Measurements from ENCODE around the gene UBL4B.

Gene UBL4B

GRCh38 chr1:110112143-110112542 is at the start of gene UBL4B:
UBL4B (plus strand) TSS chr1:110112443; CDS start chr1:110112535, 92 bp downstream.
- H3K4me3 ChIP-seq (ENCODE audit: low read length): no peak within 1 kb of the TSS
- H3K27ac ChIP-seq (ENCODE audit: low read length): no peak within 1 kb of the TSS
- peaks cover 13% of the 10 kb centered on the region; the same call in 1 of the 2 replicates for H3K27me3 ChIP-seq (ENCODE audit: insufficient read depth, low read length)
- H3K36me3 ChIP-seq (ENCODE audit: insufficient read depth, low read depth, low read length): no peaks in the 10 kb centered on the region
- H3K9ac ChIP-seq (ENCODE audit: low read depth, low read length): no peak within 1 kb of the TSS
- no peaks in the 10 kb centered on the region for H3K4me1 ChIP-seq (ENCODE audit: insufficient read depth, low read length)
- no peaks in the 10 kb centered on the region for H3K9me3 ChIP-seq (ENCODE audit: insufficient read depth, low read depth, low read length)

GRCh38 chr1:110062612-110063011 is 49.6 kb upstream of the UBL4B start:
- H3K9ac ChIP-seq (ENCODE audit: low read depth, low read length): no peak overlapping the region
- no peak overlapping the region for H3K27ac ChIP-seq (ENCODE audit: low read length)
- no peak overlapping the region for H3K4me3 ChIP-seq (ENCODE audit: low read length)
- H3K27me3 ChIP-seq (ENCODE audit: insufficient read depth, low read length): peaks cover 45% of the 10 kb centered on the region
- H3K36me3 ChIP-seq (ENCODE audit: insufficient read depth, low read depth, low read length): peaks cover 13% of the 10 kb centered on the region
- no peaks in the 10 kb centered on the region for H3K9me3 ChIP-seq (ENCODE audit: insufficient read depth, low read depth, low read length)
- H3K4me1 ChIP-seq (ENCODE audit: insufficient read depth, low read length): no peaks in the 10 kb centered on the region

- Histone ChIP-seq H3K4me1 (ENCODE audit: insufficient read depth, low read length) (no peaks in the 10 kb centered on the region), H3K27me3 (ENCODE audit: insufficient read depth, low read length) (peaks cover 56% of the 10 kb centered on the region), H3K27ac (ENCODE audit: low read length) (no peak overlapping the region), H3K4me3 (ENCODE audit: low read length) (no peak overlapping the region), H3K9ac (ENCODE audit: low read depth, low read length) (no peak overlapping the region), H3K36me3 (ENCODE audit: insufficient read depth, low read depth, low read length) (peaks cover 2% of the 10 kb centered on the region), H3K9me3 (ENCODE audit: insufficient read depth, low read depth, low read length) (no peaks in the 10 kb centered on the region; the same call in 1 of the 2 replicates)
Observed at GRCh38 chr1:110063781-110064180, 48.5 kb upstream of the UBL4B start.

- H3K4me3 ChIP-seq (ENCODE audit: low read length): no peak overlapping the region
- peaks cover 66% of the 10 kb centered on the region for H3K27me3 ChIP-seq (ENCODE audit: insufficient read depth, low read length)
- no peaks in the 10 kb centered on the region; the same call in 1 of the 2 replicates for H3K36me3 ChIP-seq (ENCODE audit: insufficient read depth, low read depth, low read length)
- no peak overlapping the region for H3K9ac ChIP-seq (ENCODE audit: low read depth, low read length)
- no peaks in the 10 kb centered on the region; the same call in 1 of the 2 replicates for H3K4me1 ChIP-seq (ENCODE audit: insufficient read depth, low read length)
- H3K27ac ChIP-seq (ENCODE audit: low read length): no peak overlapping the region
- H3K9me3 ChIP-seq (ENCODE audit: insufficient read depth, low read depth, low read length): no peaks in the 10 kb centered on the region; the same call in 1 of the 2 replicates
Observed at GRCh38 chr1:110064576-110065337, 47.5 kb upstream of the UBL4B start.

GRCh38 chr1:110065841-110066240 is 46.4 kb upstream of the UBL4B start:
- no peak overlapping the region for H3K4me3 ChIP-seq (ENCODE audit: low read length)
- H3K36me3 ChIP-seq (ENCODE audit: insufficient read depth, low read depth, low read length): no peaks in the 10 kb centered on the region
- no peaks in the 10 kb centered on the region; the same call in 1 of the 2 replicates for H3K9me3 ChIP-seq (ENCODE audit: insufficient read depth, low read depth, low read length)
- peaks cover 77% of the 10 kb centered on the region for H3K27me3 ChIP-seq (ENCODE audit: insufficient read depth, low read length)
- no peaks in the 10 kb centered on the region; the same call in 1 of the 2 replicates for H3K4me1 ChIP-seq (ENCODE audit: insufficient read depth, low read length)
- no peak overlapping the region for H3K27ac ChIP-seq (ENCODE audit: low read length)
- no peak overlapping the region for H3K9ac ChIP-seq (ENCODE audit: low read depth, low read length)

- Histone ChIP-seq H3K36me3 (ENCODE audit: insufficient read depth, low read depth, low read length) (no peaks in the 10 kb centered on the region), H3K27me3 (ENCODE audit: insufficient read depth, low read length) (peaks cover 93% of the 10 kb centered on the region), H3K4me1 (ENCODE audit: insufficient read depth, low read length) (no peaks in the 10 kb centered on the region; the same call in 1 of the 2 replicates), H3K9ac (ENCODE audit: low read depth, low read length) (no peak overlapping the region), H3K9me3 (ENCODE audit: insufficient read depth, low read depth, low read length) (no peaks in the 10 kb centered on the region; the same call in 1 of the 2 replicates), H3K4me3 (ENCODE audit: low read length) (peak overlapping the region; percentile 54; the same call in 1 of the 2 replicates), H3K27ac (ENCODE audit: low read length) (no peak overlapping the region)
Observed at GRCh38 chr1:110067479-110067892, 44.8 kb upstream of the UBL4B start.

- H3K4me3 ChIP-seq (ENCODE audit: low read length): peak overlapping the region; percentile 54
- no peaks in the 10 kb centered on the region; the same call in 1 of the 2 replicates for H3K9me3 ChIP-seq (ENCODE audit: insufficient read depth, low read depth, low read length)
- H3K4me1 ChIP-seq (ENCODE audit: insufficient read depth, low read length): no peaks in the 10 kb centered on the region; the same call in 1 of the 2 replicates
- no peak overlapping the region for H3K27ac ChIP-seq (ENCODE audit: low read length)
- H3K9ac ChIP-seq (ENCODE audit: low read depth, low read length): no peak overlapping the region
- no peaks in the 10 kb centered on the region for H3K36me3 ChIP-seq (ENCODE audit: insufficient read depth, low read depth, low read length)
- peaks cover 99% of the 10 kb centered on the region for H3K27me3 ChIP-seq (ENCODE audit: insufficient read depth, low read length)
Observed at GRCh38 chr1:110067893-110068645, 44.2 kb upstream of the UBL4B start.

GRCh38 chr1:110068646-110069403 is 43.4 kb upstream of the UBL4B start:
- no peaks in the 10 kb centered on the region for H3K36me3 ChIP-seq (ENCODE audit: insufficient read depth, low read depth, low read length)
- H3K4me3 ChIP-seq (ENCODE audit: low read length): peak overlapping the region; percentile 54
- H3K27ac ChIP-seq (ENCODE audit: low read length): no peak overlapping the region
- no peak overlapping the region for H3K9ac ChIP-seq (ENCODE audit: low read depth, low read length)
- H3K9me3 ChIP-seq (ENCODE audit: insufficient read depth, low read depth, low read length): no peaks in the 10 kb centered on the region; the same call in 1 of the 2 replicates
- no peaks in the 10 kb centered on the region; the same call in 1 of the 2 replicates for H3K4me1 ChIP-seq (ENCODE audit: insufficient read depth, low read length)
- H3K27me3 ChIP-seq (ENCODE audit: insufficient read depth, low read length): peaks cover 100% of the 10 kb centered on the region

GRCh38 chr1:110069404-110070281 is 42.6 kb upstream of the UBL4B start:
- peak overlapping the region; percentile 45; the same call in 1 of the 2 replicates for H3K4me3 ChIP-seq (ENCODE audit: low read length)
- H3K36me3 ChIP-seq (ENCODE audit: insufficient read depth, low read depth, low read length): no peaks in the 10 kb centered on the region
- no peaks in the 10 kb centered on the region; the same call in 1 of the 2 replicates for H3K4me1 ChIP-seq (ENCODE audit: insufficient read depth, low read length)
- H3K9ac ChIP-seq (ENCODE audit: low read depth, low read length): no peak overlapping the region
- H3K9me3 ChIP-seq (ENCODE audit: insufficient read depth, low read depth, low read length): no peaks in the 10 kb centered on the region; the same call in 1 of the 2 replicates
- peaks cover 100% of the 10 kb centered on the region for H3K27me3 ChIP-seq (ENCODE audit: insufficient read depth, low read length)
- H3K27ac ChIP-seq (ENCODE audit: low read length): no peak overlapping the region

- Histone ChIP-seq H3K36me3 (ENCODE audit: insufficient read depth, low read depth, low read length) (no peaks in the 10 kb centered on the region), H3K27me3 (ENCODE audit: insufficient read depth, low read length) (peaks cover 100% of the 10 kb centered on the region), H3K4me3 (ENCODE audit: low read length) (peak overlapping the region; percentile 45; the same call in 1 of the 2 replicates), H3K9me3 (ENCODE audit: insufficient read depth, low read depth, low read length) (no peaks in the 10 kb centered on the region; the same call in 1 of the 2 replicates), H3K9ac (ENCODE audit: low read depth, low read length) (no peak overlapping the region), H3K27ac (ENCODE audit: low read length) (no peak overlapping the region), H3K4me1 (ENCODE audit: insufficient read depth, low read length) (no peaks in the 10 kb centered on the region; the same call in 1 of the 2 replicates)
Observed at GRCh38 chr1:110070282-110070669, 42.0 kb upstream of the UBL4B start.
